ENCODE data around the gene MRPS31.
"Not testable (repeated sequence)": the region's sequence is repeated elsewhere in the genome, so short reads cannot be mapped to it uniquely, and the experiment has no call there.

Gene MRPS31

GRCh38 chr13:40758811-40759210, 12.2 kb downstream of the MRPS31 start:
- DNase-seq (ENCODE audit: low read depth) = no peak

- DNase-seq (ENCODE audit: low read depth) = no peak
Observed at GRCh38 chr13:40756042-40756441, 14.9 kb downstream of the MRPS31 start.

GRCh38 chr13:40755082-40755700, 15.8 kb downstream of the MRPS31 start:
- no peak for DNase-seq (ENCODE audit: low read depth)

- DNase-seq (ENCODE audit: low read depth) = no peak
Observed at GRCh38 chr13:40749327-40749726, 21.7 kb downstream of the MRPS31 start.

GRCh38 chr13:40735232-40735548, 35.8 kb downstream of the MRPS31 start:
- not testable (repeated sequence) for DNase-seq (ENCODE audit: low read depth)

- not testable (repeated sequence) for DNase-seq (ENCODE audit: low read depth)
Observed at GRCh38 chr13:40734536-40735231, 36.3 kb downstream of the MRPS31 start.

- DNase-seq (ENCODE audit: low read depth) = no peak
Observed at GRCh38 chr13:40732658-40733057, 38.3 kb downstream of the MRPS31 start.

GRCh38 chr13:40728595-40728994, 42.4 kb downstream of the MRPS31 start:
- no peak for DNase-seq (ENCODE audit: low read depth)

- not testable (repeated sequence) for DNase-seq (ENCODE audit: low read depth)
Observed at GRCh38 chr13:40714433-40714832, 56.6 kb downstream of the MRPS31 start.

GRCh38 chr13:40706439-40706838, 64.6 kb downstream of the MRPS31 start:
- DNase-seq (ENCODE audit: low read depth) = no peak

GRCh38 chr13:40697711-40698110, 73.3 kb downstream of the MRPS31 start:
- no peak for DNase-seq (ENCODE audit: low read depth)

- no peak for DNase-seq (ENCODE audit: low read depth)
Observed at GRCh38 chr13:40694426-40694825, 76.6 kb downstream of the MRPS31 start.

GRCh38 chr13:40692946-40693345, 78.0 kb downstream of the MRPS31 start:
- no peak for DNase-seq (ENCODE audit: low read depth)

- DNase-seq (ENCODE audit: low read depth) = no peak
Observed at GRCh38 chr13:40688781-40689180, 82.2 kb downstream of the MRPS31 start.

- DNase-seq (ENCODE audit: low read depth) = no peak
Observed at GRCh38 chr13:40682449-40683240, 88.3 kb downstream of the MRPS31 start.

GRCh38 chr13:40681341-40682146, 89.4 kb downstream of the MRPS31 start:
- no peak for DNase-seq (ENCODE audit: low read depth)

GRCh38 chr13:40680659-40681323, 90.2 kb downstream of the MRPS31 start:
- DNase-seq (ENCODE audit: low read depth) = no peak

GRCh38 chr13:40679480-40679985, 91.5 kb downstream of the MRPS31 start:
- no peak for DNase-seq (ENCODE audit: low read depth)
